ENCODE data around the gene MAMDC2. TPM values are rescaled to one million over a fixed set of nuclear protein-coding genes. Genes with fewer than 3 reads are reported as not detected.

MAMDC2 gene
- total and polyA plus RNA-seq, 2 of the 8 experiments (the other 6 are each of a cell fraction or from before 2014, with no cell fraction given) = 6.1 to 15.4 TPM

DNA sequence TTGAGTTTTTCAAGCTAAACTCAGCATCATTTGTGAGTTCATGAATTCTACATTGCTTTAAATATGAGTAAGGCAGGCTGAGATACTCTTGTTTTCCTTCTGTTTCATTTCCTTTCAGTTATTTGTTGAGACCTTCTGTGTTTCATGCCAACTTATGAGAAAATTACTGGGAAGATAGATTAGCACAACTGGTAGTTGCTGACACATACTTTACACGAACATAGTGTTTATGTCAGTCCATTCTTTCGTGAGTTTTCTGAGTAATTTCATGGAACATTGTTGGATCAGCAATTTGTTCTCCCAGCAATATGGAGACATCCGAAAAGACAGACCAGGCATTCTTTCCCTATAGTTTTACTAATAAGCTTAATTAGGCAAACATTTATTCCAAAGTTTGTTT is 113.1 kb downstream of the MAMDC2 start (continued):
- TF ChIP-seq ASH2L (IDR thresholded peaks at IDR 0.05; ENCODE audit: low read length) (no peak), RNF2 (IDR thresholded peaks at IDR 0.05; ENCODE audit: borderline replicate concordance, low read depth, low read length, missing control alignments, poor library complexity, severe bottlenecking) (no peak), KDM4A (IDR thresholded peaks at IDR 0.05; ENCODE audit: low read depth, low read length, severe bottlenecking) (no peak)
- TF ChIP-seq, protein P1, sequence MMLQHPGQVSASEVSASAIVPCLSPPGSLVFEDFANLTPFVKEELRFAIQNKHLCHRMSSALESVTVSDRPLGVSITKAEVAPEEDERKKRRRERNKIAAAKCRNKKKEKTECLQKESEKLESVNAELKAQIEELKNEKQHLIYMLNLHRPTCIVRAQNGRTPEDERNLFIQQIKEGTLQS (IDR thresholded peaks at IDR 0.05; ENCODE audit: insufficient read depth, low read depth, low read length) = no peak

All from H1 (cell line).